ENCODE measurements around the gene ZNF217.
"Not testable (repeated sequence)": the region's sequence is repeated elsewhere in the genome, so short reads cannot be mapped to it uniquely, and the experiment has no call there.

ZNF217 gene

GRCh38 chr20:53593466-53594007 lies at the start of gene ZNF217:
Gene ZNF217, minus strand, starts transcription at chr20:53593839. Its CDS starts 11,013 bp downstream, at chr20:53582826.
- peak in 1 of 2 donors; percentile 41 for DNase-seq (ENCODE audit: low read depth in 2 of 2)

- DNase-seq (ENCODE audit: low read depth in 2 of 2) = peak; percentile 32
Measured at GRCh38 chr20:53643031-53643832, 49.6 kb upstream of the ZNF217 start.

GRCh38 chr20:53642196-53643030 lies 48.8 kb upstream of the ZNF217 start:
- DNase-seq (ENCODE audit: low read depth in 2 of 2) = no peak

DNA sequence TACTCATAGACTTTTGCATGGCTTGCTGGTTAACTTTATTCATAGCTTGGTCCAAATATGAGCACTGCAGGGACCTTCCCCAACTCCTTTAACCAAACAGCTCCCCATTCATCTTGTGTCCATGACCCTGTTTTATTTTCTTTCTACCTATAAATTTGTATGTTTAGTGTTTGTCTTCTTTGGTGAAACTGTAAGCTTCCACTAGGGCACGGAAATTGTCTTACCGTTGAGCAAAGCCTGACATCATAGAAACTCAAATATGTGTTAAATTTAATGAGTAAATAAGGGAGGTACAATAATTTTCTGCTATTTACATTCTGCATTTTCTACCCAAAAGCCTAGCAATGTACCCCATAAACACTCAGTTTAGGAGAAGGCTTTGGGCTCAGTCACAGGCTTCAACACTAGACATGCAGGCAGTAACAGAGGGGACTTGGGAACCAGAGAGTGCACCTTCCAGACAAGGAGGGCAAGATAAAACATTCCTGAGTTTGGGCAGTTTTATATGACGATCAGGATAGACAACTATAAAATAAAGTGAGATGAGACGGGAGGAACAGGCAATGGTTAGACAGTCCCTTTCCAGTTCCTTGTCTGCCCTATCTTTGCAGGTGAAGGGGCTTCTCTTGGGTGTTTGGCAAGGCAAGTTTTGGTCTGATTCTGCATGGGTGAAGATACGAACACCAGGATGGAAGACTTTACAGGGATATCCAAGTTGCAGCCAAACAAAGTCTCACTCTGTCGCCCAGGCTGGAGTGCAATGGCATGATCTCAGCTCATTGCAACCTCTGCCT lies 46.2 kb upstream of the ZNF217 start:
- DNase-seq (ENCODE audit: low read depth in 2 of 2) = no peak

DNA sequence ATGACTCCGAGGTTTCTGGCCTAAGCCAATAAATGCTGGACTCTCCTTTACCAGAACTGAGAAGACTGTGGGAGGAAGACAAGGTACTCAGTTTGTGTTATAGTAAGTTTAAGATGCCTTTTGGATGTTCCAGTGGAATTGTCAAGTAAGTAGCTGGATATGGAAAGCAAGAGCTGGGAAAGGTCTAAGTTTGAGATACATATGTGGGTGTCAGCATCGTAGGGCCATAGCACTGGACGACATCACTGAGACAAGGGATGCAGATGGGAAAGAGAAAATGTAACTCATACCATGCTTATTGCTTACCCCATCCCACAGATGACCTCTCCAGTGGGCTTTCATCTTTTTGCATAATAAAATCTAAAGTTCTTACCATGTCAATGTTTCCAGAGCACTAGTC lies 45.5 kb upstream of the ZNF217 start:
- no peak for DNase-seq (ENCODE audit: low read depth in 2 of 2)

- DNase-seq (ENCODE audit: low read depth in 2 of 2) = not testable (repeated sequence)
Measured at GRCh38 chr20:53637310-53637709, 43.7 kb upstream of the ZNF217 start.

DNA sequence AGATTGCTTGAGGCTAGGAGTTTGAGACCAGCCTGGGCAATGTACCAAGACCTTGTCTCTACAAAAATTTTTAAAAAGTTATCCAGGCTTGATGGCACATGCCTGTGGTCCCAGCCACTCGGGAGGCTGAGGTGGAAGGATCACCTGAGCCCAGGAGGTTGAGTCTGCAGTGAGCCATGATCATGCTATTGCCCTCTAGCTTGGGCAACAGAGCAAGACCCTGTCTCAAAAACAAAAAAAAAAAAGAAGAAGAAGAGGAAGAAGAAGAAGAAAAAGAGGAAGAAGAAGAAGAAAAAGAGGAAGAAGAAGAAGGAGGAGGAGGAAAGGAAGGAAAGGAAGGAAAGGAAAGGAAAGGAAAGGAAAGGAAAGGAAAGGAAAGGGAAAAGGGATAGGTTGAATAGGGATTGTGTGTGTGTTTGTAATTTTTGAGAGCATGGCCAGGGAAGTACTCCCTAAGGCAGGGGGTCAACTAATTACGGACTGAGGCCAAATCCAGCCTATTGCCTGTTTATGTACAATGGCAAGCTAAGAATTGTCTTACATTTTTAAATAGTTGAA lies 43.0 kb upstream of the ZNF217 start:
- no peak for DNase-seq (ENCODE audit: low read depth in 2 of 2)

- no peak for DNase-seq (ENCODE audit: low read depth in 2 of 2)
Measured at GRCh38 chr20:53635221-53635620, 41.6 kb upstream of the ZNF217 start.

DNA sequence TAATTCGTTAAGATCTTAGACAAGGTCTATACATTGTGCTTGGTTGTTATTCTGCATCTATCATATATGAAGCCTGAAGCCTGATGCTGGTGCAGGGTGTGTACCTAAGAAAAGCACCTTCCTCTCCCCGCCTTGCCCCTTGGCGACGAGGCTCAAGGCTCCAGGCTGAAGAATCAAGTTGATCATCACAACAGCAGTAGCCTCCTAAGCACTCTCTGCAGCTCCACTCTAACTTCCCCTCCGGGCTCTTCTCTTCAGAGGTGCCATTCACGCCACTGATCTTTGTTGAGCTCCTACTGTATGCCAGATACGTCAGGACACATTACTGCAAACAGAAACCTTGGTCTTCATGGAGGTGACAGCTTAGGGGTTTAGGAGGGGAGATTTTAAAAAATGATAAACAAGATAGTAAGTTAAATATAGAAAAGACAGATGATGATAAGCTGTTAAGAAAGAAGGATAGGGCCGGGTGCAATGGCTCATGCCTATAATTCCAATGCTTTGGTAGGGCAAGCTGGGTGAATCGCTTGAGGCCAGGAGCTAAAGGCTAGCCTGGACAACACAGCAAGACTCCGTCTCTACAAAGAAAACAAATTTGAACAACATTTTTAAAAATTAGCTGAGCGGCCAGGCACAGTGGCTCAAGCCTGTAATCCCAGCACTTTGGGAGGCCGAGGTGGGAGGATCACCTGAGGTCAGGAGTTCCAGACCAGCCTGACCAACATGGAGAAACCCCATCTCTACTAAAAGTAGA lies 38.4 kb upstream of the ZNF217 start:
- DNase-seq (ENCODE audit: low read depth in 2 of 2) = no peak

DNA sequence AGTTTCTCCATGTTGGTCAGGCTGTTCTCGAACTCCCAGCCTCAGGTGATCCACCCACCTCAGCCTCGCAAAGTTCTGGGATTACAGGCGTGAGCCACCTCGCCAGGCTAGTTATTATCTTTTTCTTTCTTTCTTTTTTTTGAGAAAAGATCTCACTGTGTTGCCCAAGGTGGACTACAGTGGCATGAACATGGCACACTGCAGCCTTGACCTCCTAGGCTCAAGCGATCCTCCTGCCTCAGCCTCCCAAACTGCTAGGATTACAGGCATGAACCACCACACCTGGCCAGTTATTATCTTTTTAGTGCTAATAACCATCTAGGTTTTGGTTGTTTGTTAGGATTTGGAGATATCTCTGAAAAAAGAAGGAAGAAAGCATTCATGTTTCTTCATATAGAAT lies 35.8 kb upstream of the ZNF217 start:
- no peak for DNase-seq (ENCODE audit: low read depth in 2 of 2)

GRCh38 chr20:53628758-53629157 lies 35.1 kb upstream of the ZNF217 start:
- DNase-seq (ENCODE audit: low read depth in 2 of 2) = not testable (repeated sequence)

DNA sequence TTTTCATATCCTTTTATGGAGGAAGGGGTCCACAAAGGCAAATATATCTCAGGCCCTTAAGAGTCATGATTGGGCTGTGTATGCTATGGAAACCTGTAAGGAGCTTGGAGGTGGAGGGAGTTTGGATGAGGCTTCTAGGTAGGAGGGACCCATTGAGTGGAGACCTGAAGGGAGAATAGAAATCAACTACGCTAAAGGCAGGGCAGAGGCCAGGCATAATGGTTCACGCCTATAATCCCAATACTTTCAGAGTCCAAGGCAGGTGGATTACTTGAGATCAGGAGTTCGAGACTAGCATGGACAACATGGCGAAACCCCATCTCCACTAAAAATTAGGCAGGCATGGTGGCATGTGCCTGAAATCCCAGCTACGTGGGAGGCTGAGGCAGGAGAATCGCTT lies 34.4 kb upstream of the ZNF217 start:
- DNase-seq (ENCODE audit: low read depth in 2 of 2) = no peak

- not testable (repeated sequence) for DNase-seq (ENCODE audit: low read depth in 2 of 2)
Measured at GRCh38 chr20:53627001-53627400, 33.4 kb upstream of the ZNF217 start.

- DNase-seq (ENCODE audit: low read depth in 2 of 2) = no peak
Measured at GRCh38 chr20:53626584-53626983, 32.9 kb upstream of the ZNF217 start.

DNA sequence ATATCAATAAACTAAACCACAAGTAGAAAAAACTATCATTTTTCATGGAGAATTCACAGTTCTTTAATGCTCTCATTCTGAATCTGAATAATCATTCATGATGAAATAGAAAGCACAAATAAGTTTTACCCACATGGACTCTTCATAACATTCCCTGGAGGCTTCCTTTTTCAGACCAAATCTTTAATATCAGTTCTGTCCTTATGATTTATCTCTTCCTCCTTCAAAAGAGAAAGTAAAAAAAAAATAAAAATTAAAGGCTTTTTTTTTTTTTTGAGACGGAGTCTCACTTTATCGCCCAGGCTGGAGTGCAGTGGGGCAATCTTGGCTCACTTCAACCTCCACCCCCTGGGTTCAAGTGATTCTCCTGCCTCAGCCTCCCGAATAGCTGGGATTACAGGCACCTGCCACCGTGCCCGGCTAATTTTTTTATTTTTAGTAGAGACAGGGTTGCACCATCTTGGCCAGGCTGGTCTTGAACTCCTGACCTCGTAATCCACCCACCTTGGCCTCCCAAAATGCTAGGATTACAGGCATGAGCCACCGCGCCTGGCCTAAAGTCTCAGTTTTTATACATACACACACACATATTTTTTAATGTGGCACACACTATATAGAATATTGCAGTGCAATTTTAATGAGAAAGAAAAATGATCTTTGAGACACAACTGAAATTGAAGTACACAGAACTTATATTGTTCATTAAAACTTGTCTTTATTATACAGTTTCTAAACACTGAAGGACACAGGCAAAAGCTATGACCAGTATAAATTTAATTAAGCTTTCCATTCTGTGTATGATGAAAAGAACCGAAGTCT lies 31.9 kb upstream of the ZNF217 start:
- no peak for DNase-seq (ENCODE audit: low read depth in 2 of 2)

- not testable (repeated sequence) for DNase-seq (ENCODE audit: low read depth in 2 of 2)
Measured at GRCh38 chr20:53624927-53625250, 31.2 kb upstream of the ZNF217 start.

- no peak for DNase-seq (ENCODE audit: low read depth in 2 of 2)
Measured at GRCh38 chr20:53623454-53624211, 30.0 kb upstream of the ZNF217 start.

GRCh38 chr20:53623134-53623453 lies 29.5 kb upstream of the ZNF217 start:
- DNase-seq (ENCODE audit: low read depth in 2 of 2) = no peak

Measured in stimulated activated CD8-positive, alpha-beta memory T cell treated with anti-CD3 and anti-CD28 coated beads, Interleukin-7, amount 100 ng/mL, for 1 hour (primary cell).